Epithelial cell of esophagus (primary cell): Measurements from ENCODE around the gene PTPRK.
A peak's percentile ranks its signal among the peaks of the same experiment; 100 is the strongest.

Experiments
- DNase-seq: peaks from one replicate; pipeline ENCODE4 v3.0.0; 2010; ENCODE audit warnings: low read depth
- H3K4me3 ChIP-seq: 2 replicates; pipeline ENCODE4 v1.5.1; 2011; ENCODE audit warnings: mild to moderate bottlenecking, low read length, control low read depth
- CTCF ChIP-seq: IDR thresholded peaks from 2 replicates; pipeline ENCODE4 v1.5.1; 2011; ENCODE audit warnings: low read depth, mild to moderate bottlenecking, low read length, control low read depth, inconsistent platforms; ENCODE audit not compliant: insufficient read depth; ENCODE audit errors: missing control alignments

Gene PTPRK

GRCh38 chr6:128208851-128209580 is 311.4 kb downstream of the PTPRK start:
- peak; percentile 67 for DNase-seq
- no peak for TF ChIP-seq CTCF

GRCh38 chr6:128208078-128208477 is 312.3 kb downstream of the PTPRK start:
- TF ChIP-seq CTCF: no peak
- no peak overlapping the region for H3K4me3 ChIP-seq
- peak; percentile 18 for DNase-seq

More at GRCh38 chr6:128208851-128209580, 311.4 kb downstream of the PTPRK start:
- no peak overlapping the region for H3K4me3 ChIP-seq

GRCh38 chr6:128206610-128207426 is 313.6 kb downstream of the PTPRK start:
- no peak overlapping the region for H3K4me3 ChIP-seq
- no peak for TF ChIP-seq CTCF
- no peak for DNase-seq

GRCh38 chr6:128204616-128205015 is 315.8 kb downstream of the PTPRK start:
- DNase-seq: no peak
- TF ChIP-seq CTCF: no peak
- H3K4me3 ChIP-seq: no peak overlapping the region

GRCh38 chr6:128202169-128202765 is 318.1 kb downstream of the PTPRK start:
- TF ChIP-seq CTCF: no peak
- H3K4me3 ChIP-seq: no peak overlapping the region
- DNase-seq: no peak

- TF ChIP-seq CTCF: no peak
- no peak for DNase-seq
- H3K4me3 ChIP-seq: no peak overlapping the region
Measured at GRCh38 chr6:128200789-128201188, 319.6 kb downstream of the PTPRK start.

- no peak for DNase-seq
- no peak for TF ChIP-seq CTCF
- H3K4me3 ChIP-seq: no peak overlapping the region
Measured at GRCh38 chr6:128199461-128199860, 320.9 kb downstream of the PTPRK start.
